Right cardiac atrium (tissue), 5 donors: ENCODE data around the gene TAF3. TPM values are rescaled to one million over a fixed set of nuclear protein-coding genes. Genes with fewer than 3 reads are reported as not detected.
A peak's percentile ranks its signal among the peaks of the same experiment; 100 is the strongest.

Experiments used
- ATAC-seq, 2 donors: fragments of 200-7000 bp; cut with Tn5 transposase; one replicate each; pipeline versions ENCODE4 v1.8.0 to v1.9.1; 2020; ENCODE audit warnings: moderate library complexity in 2 of 2, mild to moderate bottlenecking in 1 of 2
- DNase-seq, 3 donors: peaks; one replicate each; pipeline ENCODE4 v3.0.0-alpha.2; 2020
- H3K27ac ChIP-seq: one replicate; pipeline ENCODE4 v1.5.1; 2013; ENCODE audit warnings: mild to moderate bottlenecking, low read length, control low read depth, moderate library complexity
- H3K27me3 ChIP-seq: one replicate; pipeline ENCODE4 v1.6.1; 2013; ENCODE audit not compliant: control insufficient read depth, insufficient read depth
- H3K4me1 ChIP-seq: one replicate; pipeline ENCODE4 v1.6.1; 2013; ENCODE audit warnings: low read length; ENCODE audit not compliant: control insufficient read depth, insufficient read depth
- H3K4me3 ChIP-seq: one replicate; pipeline ENCODE4 v1.5.1; 2013; ENCODE audit warnings: low read length, control low read depth
- H3K9me3 ChIP-seq: one replicate; pipeline ENCODE4 v1.6.1; 2013; ENCODE audit warnings: low read length; ENCODE audit not compliant: control insufficient read depth
- WGBS: extraction: QIAGEN DNeasy Blood & Tissue Kit; methylation state at CpG from one replicate; pipeline ENCODE4 v1.1.7; 2013; 5-methylcytosine and 5-hydroxymethylcytosine counted together
- intact Hi-C, 4 donors: fragments of 100-400 bp; cut with DNase I; formaldehyde crosslinking; loops; one replicate each; pipeline versions ENCODE4 v1.11.0 to v1.14.0; 2022 to 2023
- polyA plus RNA-seq: library from polyadenylated mRNA; stranded (reverse); fragments of 200-250 nt; gene quantifications from one replicate; pipeline ENCODE4 v1.2.3, GENCODE V29; 2013
- total RNA-seq, 4 donors: library from RNA; stranded (reverse); fragmentation: NEBNext Ultra II Directional; extraction: Animal tissue kit (Norgen Biotek cat#: 25700); gene quantifications; one replicate each; pipeline ENCODE4 v1.2.1, GENCODE V29; 2021
- donor health status: healthy with polysubstance abuse.
- donor health status: DM: no; HTN: yes; CAD: no.
- donor health status: DM: no; HTN: no; CAD: no.
- donor health status: DM: no; HTN: yes; CAD: no; lungs with severe emphysema.
- donor health status: DM: yes; HTN: yes; CAD: no.

Gene TAF3
- total and polyA plus RNA-seq, 5 donors: 4.7 to 11.3 (median 8.9) TPM

DNA sequence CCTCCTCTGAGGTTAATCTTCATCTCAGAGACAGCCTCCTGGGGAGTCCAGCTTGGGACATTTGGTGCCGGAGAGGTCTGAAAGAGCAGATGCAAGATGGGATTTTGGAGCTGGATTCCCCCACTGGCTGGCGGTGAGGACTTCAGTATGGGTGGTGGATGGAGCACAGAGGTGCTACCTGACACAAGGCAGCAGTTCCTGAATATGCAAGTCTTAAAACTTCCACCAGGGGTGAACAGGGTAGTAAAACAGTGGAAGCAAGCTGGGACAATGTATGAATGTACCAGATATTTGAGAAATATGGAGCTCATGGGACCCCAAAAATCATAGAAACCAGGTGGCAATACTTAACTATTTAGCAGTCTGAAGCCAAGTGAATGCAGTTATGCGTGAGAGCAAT lies 4.8 kb upstream of the TAF3 start:
- 66% methylated on average over 3 of the region's 3 CpGs for WGBS
- Histone ChIP-seq H3K27ac (no peak overlapping the region), H3K27me3 (no peaks in the 10 kb centered on the region), H3K9me3 (no peaks in the 10 kb centered on the region), H3K4me3 (no peak overlapping the region), H3K4me1 (no peaks in the 10 kb centered on the region)
- intact Hi-C loops: no loop called here
- ATAC-seq: no peak
- no peak for DNase-seq

DNA sequence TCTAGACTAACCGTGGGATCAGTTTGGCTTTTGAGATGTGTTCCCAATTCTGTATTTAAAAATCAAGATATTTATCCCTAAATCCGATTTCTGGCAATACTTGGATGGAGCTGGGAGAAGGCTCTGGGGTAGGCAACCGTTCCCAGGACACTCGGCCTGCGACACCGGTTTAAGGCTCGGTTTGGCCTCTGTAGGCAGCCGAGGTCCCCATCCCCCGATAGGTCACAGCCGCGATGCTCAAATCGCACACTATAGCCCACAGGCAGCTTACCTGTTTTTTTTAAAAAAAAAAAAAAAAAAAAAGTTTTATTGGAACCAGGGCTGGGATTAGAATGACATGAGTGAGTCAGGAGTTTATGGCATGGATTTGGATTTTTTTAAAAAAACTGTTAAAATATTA lies 729 bp upstream of the TAF3 start:
- Histone ChIP-seq H3K9me3 (no peaks in the 10 kb centered on the region), H3K27me3 (no peaks in the 10 kb centered on the region), H3K4me3 (peak overlapping the region; percentile 82), H3K4me1 (no peaks in the 10 kb centered on the region), H3K27ac (no peak overlapping the region)
- intact Hi-C loops: no loop called here
- ATAC-seq (no peak), DNase-seq (no peak)
- WGBS: 18% methylated on average over 12 of the region's 12 CpGs

- ATAC-seq (no peak), DNase-seq (no peak)
- WGBS: under 1% methylated on average over 10 of the region's 10 CpGs
- no peaks in the 10 kb centered on the region for H3K27me3 ChIP-seq
- intact Hi-C loops: no loop called here
- H3K4me1 ChIP-seq: no peaks in the 10 kb centered on the region
- no peak overlapping the region for H3K27ac ChIP-seq
- peak overlapping the region; percentile 82 for H3K4me3 ChIP-seq
- H3K9me3 ChIP-seq: no peaks in the 10 kb centered on the region
Observed at GRCh38 chr10:7817984-7818294, 366 bp upstream of the TAF3 start.

- H3K27me3 ChIP-seq: no peaks in the 10 kb centered on the region
- H3K4me1 ChIP-seq: no peaks in the 10 kb centered on the region
- ATAC-seq (peak; percentile 62 to 69), DNase-seq (peak in 2 of 3 donors; percentile 16 to 74)
- under 1% methylated on average over 17 of the region's 17 CpGs for WGBS
- intact Hi-C loops: no loop called here
- H3K27ac ChIP-seq: no peak overlapping the region
- H3K4me3 ChIP-seq: peak overlapping the region; percentile 82
- no peaks in the 10 kb centered on the region for H3K9me3 ChIP-seq
Observed at GRCh38 chr10:7819121-7819460, 786 bp downstream of the TAF3 start.

GRCh38 chr10:7824251-7824650 lies 5.9 kb downstream of the TAF3 start:
- Histone ChIP-seq H3K27me3 (no peaks in the 10 kb centered on the region), H3K4me1 (no peaks in the 10 kb centered on the region), H3K9me3 (no peaks in the 10 kb centered on the region), H3K4me3 (no peak overlapping the region), H3K27ac (no peak overlapping the region)
- ATAC-seq: no peak
- intact Hi-C loops: no loop called here
- 84% methylated on average over 3 of the region's 3 CpGs for WGBS
- no peak for DNase-seq

DNA sequence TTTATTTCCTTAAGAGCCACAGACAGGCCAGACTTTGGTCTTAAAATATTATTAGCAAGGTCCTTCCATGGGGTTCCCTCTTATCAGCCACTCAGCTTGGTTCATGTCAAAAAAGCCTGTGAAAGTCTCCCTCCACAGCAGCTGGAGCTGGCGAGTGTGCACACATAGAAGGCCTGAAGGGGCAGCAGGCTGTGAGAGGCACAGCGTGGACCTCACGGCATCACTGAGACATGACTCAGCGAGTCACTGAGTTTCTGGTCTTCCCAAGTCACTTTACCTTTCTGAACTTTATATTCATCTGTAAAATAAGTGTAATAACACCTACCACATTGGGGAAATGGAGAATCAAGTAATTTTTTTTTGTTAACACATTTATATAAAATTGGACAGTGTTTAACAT lies 8.7 kb downstream of the TAF3 start:
- ATAC-seq: peak in 1 of 2 donors; percentile 48
- no peaks in the 10 kb centered on the region for H3K9me3 ChIP-seq
- H3K4me3 ChIP-seq: no peak overlapping the region
- H3K27ac ChIP-seq: no peak overlapping the region
- no peak for DNase-seq
- 73% methylated on average over 4 of the region's 4 CpGs for WGBS
- no peaks in the 10 kb centered on the region for H3K27me3 ChIP-seq
- H3K4me1 ChIP-seq: no peaks in the 10 kb centered on the region
- intact Hi-C loops: no loop called here

DNA sequence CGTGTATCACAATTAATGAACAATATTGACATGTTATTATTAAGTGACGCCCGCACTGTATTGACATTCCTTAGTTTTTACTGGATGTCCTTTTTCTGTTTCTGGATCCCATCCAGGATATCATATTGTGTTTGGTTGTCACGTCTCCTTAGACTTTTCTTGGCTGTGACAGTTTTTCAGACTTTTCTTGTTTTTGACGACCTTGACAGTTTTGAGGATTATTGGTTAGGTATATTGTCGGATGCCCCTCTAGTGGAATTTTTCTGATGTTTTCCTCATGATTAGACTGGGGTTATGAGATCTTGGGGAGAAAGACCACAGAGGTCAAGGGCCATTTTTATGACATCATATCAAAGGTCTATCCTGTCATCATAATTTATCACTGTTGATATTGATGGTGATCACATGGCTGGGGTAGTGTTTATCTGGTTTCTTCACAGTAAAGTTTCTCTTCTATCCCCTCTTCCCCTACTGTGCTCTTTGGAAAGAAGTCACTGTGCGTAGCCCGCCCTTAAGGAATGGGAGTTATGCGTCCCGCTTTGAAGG lies 11.1 kb downstream of the TAF3 start:
- no peaks in the 10 kb centered on the region for H3K4me1 ChIP-seq
- intact Hi-C loops: no loop called here
- DNase-seq (no peak), ATAC-seq (no peak)
- no peak overlapping the region for H3K27ac ChIP-seq
- H3K4me3 ChIP-seq: no peak overlapping the region
- H3K27me3 ChIP-seq: no peaks in the 10 kb centered on the region
- H3K9me3 ChIP-seq: no peaks in the 10 kb centered on the region
- 92% methylated on average over 10 of the region's 10 CpGs for WGBS

DNA sequence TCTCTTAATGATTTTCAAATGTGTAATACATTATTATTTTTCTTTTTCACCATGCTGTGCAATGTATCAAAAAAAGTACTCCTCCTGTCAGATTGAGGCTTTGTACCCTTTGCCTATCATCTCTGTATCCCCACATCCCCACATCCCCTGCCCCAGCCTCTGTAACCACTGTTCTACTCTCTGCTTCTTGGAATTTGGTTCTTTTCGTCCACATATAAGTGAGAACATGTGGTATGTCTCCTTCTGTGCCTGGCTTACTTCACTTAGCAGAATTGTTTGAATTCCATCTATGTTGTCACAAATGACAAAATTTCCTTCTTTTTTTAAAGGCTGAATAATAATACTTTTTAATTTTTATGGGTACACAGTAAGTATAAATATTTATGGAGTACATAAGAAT lies 13.8 kb downstream of the TAF3 start:
- 69% methylated on average over 1 of the region's 1 CpG for WGBS
- ATAC-seq (no peak), DNase-seq (no peak)
- no peak overlapping the region for H3K4me3 ChIP-seq
- intact Hi-C loops: no loop called here
- H3K27me3 ChIP-seq: no peaks in the 10 kb centered on the region
- H3K27ac ChIP-seq: no peak overlapping the region
- H3K4me1 ChIP-seq: no peaks in the 10 kb centered on the region
- H3K9me3 ChIP-seq: no peaks in the 10 kb centered on the region

- intact Hi-C loops: no loop called here
- Histone ChIP-seq H3K4me1 (no peaks in the 10 kb centered on the region), H3K4me3 (no peak overlapping the region), H3K27ac (no peak overlapping the region), H3K9me3 (no peaks in the 10 kb centered on the region), H3K27me3 (no peaks in the 10 kb centered on the region)
- no peak for ATAC-seq
- DNase-seq: no peak
Observed at GRCh38 chr10:7833210-7833609, 14.9 kb downstream of the TAF3 start.

DNA sequence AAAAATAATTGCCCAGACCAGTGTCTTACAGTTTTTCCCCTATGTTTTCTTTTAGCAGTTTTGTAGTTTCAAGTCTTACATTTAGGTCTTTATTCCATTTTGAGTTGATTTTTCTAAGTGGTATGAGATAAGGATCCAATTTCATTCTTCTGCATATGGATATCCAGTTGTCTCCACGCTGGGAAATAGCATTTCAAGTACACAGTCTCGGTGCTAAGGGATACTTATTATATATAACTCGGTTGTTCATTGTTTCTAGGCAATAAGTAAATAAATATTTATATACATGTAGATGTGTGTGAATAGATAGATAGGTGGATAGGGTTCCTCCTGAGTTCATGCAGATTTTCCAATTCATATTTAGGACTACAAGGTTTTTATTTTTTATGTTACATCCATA lies 16.0 kb downstream of the TAF3 start:
- Histone ChIP-seq H3K4me1 (no peaks in the 10 kb centered on the region), H3K9me3 (no peaks in the 10 kb centered on the region), H3K27me3 (no peaks in the 10 kb centered on the region), H3K27ac (no peak overlapping the region), H3K4me3 (no peak overlapping the region)
- no peak for ATAC-seq
- intact Hi-C loops: no loop called here
- no peak for DNase-seq
- 93% methylated on average over 3 of the region's 3 CpGs for whole genome bisulfite sequencing

GRCh38 chr10:7836571-7836970 lies 18.3 kb downstream of the TAF3 start:
- ATAC-seq (no peak), DNase-seq (no peak)
- no peak overlapping the region for H3K4me3 ChIP-seq
- 79% methylated on average over 2 of the region's 2 CpGs for WGBS
- H3K4me1 ChIP-seq: no peaks in the 10 kb centered on the region
- H3K27me3 ChIP-seq: no peaks in the 10 kb centered on the region
- H3K9me3 ChIP-seq: no peaks in the 10 kb centered on the region
- no peak overlapping the region for H3K27ac ChIP-seq
- intact Hi-C loops: no loop called here

DNA sequence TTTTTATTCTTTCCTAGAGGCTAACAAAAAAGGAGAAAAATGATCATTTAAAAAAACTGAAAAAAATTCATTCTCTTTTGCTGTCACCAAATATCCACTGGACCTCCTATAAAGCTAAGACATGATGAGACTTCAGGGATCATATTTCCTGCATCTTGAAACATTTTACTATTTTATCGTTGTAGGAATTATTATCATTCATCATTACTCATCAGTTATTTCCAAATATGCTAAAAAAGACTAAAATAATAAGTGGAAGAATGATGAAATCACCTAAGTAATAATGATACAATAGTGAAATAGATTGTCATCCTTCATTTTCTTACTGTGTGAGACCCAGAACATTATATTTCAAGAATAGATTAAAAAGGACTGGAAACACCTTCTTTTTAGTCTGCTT lies 28.3 kb downstream of the TAF3 start:
- Histone ChIP-seq H3K27me3 (no peaks in the 10 kb centered on the region), H3K9me3 (no peaks in the 10 kb centered on the region), H3K4me1 (peaks cover 1% of the 10 kb centered on the region), H3K4me3 (no peak overlapping the region), H3K27ac (no peak overlapping the region)
- ATAC-seq (no peak), DNase-seq (no peak)
- intact Hi-C loops: no loop called here
- WGBS: 52% methylated on average over 1 of the region's 1 CpG
